Nucleus accumbens (tissue), 56 donors: ENCODE results near the gene MED25.

ENCODE experiments used
- DNase-seq, 56 donors: peaks; one replicate each; lab custom pipeline; 2025; lab: John Stamatoyannopoulos, UW

The MED25 gene

GRCh38 chr19:49795615-49796014, 22.5 kb upstream of the MED25 start:
- DNase-seq = no peak

DNA sequence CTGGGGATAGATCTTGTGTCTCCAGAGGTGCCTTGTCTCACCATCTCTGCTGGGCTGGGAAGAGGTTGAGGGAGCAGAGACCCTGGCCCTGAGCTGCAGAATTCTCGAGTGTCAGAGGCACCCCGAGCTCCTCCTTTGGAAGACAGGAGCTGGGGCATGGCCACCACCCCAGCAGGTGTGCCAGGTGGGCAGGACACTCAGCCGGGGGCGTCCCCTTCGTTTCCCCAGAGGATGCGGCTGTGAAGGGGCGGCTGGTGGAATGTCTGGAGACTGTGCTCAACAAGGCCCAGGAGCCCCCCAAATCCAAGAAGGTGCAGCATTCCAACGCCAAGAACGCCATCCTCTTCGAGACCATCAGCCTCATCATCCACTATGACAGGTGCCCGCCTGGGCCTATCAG, 19.5 kb upstream of the MED25 start:
- DNase-seq = no peak

- DNase-seq = no peak
Observed at GRCh38 chr19:49799271-49799797, 18.8 kb upstream of the MED25 start.

DNA sequence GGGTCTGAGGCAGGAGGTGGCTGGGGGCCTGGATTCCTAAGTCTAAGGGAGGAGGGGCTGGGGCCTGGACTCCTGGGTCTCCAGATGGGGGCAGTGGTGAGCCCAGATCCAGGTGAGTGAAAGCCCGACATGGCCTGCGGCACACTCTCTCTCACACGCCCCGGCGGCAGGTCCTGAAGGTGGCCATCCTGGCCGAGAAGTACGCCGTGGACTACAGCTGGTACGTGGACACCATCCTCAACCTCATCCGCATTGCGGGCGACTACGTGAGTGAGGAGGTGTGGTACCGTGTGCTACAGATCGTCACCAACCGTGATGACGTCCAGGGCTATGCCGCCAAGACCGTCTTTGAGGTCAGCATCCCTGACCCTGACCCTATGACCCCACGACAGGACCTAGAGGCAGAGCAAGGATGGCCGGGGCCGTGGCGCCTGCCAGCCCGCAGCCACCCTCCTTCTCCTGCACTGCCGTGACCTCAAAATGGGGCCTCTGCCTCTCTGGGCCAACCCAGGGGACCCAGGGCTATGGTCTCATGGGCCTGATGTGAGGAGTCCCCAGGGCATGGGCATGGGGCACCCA, 18.2 kb upstream of the MED25 start:
- peak in 1 of 56 donors; percentile 13 for DNase-seq

DNA sequence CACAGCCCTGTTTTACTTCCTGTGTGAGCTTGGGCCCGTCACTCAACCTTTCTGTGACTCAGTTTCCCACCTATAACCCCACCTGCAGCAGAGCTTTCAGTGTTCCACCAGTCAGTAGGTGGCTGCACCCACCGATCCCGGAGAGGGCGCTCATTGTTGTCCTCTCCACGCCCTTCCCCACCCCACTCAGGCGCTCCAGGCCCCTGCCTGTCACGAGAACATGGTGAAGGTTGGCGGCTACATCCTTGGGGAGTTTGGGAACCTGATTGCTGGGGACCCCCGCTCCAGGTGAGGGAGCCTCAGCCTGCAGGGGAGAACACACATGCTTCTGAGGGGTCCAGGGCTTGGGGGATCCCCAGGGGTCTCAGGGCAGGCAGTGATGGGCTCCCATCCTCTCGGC, 17.3 kb upstream of the MED25 start:
- no peak for DNase-seq

DNA sequence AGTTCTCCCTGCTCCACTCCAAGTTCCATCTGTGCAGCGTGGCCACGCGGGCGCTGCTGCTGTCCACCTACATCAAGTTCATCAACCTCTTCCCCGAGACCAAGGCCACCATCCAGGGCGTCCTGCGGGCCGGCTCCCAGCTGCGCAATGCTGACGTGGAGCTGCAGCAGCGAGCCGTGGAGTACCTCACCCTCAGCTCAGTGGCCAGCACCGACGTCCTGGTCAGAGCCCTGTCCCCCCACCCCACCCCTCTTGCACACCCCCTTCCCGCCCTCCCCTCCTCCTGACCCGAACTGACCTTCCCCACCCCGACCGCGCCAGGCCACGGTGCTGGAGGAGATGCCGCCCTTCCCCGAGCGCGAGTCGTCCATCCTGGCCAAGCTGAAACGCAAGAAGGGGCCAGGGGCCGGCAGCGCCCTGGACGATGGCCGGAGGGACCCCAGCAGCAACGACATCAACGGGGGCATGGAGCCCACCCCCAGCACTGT, 16.6 kb upstream of the MED25 start:
- DNase-seq = no peak

- DNase-seq = peak; percentile 29 to 96 (median 84)
Observed at GRCh38 chr19:49801966-49802661, 16.0 kb upstream of the MED25 start.

- no peak for DNase-seq
Observed at GRCh38 chr19:49802836-49803528, 15.1 kb upstream of the MED25 start.

GRCh38 chr19:49803529-49803856, 14.6 kb upstream of the MED25 start:
- DNase-seq = no peak

GRCh38 chr19:49805822-49806619, 12.1 kb upstream of the MED25 start:
- no peak for DNase-seq

DNA sequence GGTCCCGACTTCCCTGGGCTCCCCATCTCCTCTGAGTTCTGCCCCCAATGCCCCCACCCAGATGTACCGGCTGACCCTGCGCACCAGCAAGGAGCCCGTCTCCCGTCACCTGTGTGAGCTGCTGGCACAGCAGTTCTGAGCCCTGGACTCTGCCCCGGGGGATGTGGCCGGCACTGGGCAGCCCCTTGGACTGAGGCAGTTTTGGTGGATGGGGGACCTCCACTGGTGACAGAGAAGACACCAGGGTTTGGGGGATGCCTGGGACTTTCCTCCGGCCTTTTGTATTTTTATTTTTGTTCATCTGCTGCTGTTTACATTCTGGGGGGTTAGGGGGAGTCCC, 11.5 kb upstream of the MED25 start:
- no peak for DNase-seq

- no peak for DNase-seq
Observed at GRCh38 chr19:49807058-49807903, 10.8 kb upstream of the MED25 start.

DNA sequence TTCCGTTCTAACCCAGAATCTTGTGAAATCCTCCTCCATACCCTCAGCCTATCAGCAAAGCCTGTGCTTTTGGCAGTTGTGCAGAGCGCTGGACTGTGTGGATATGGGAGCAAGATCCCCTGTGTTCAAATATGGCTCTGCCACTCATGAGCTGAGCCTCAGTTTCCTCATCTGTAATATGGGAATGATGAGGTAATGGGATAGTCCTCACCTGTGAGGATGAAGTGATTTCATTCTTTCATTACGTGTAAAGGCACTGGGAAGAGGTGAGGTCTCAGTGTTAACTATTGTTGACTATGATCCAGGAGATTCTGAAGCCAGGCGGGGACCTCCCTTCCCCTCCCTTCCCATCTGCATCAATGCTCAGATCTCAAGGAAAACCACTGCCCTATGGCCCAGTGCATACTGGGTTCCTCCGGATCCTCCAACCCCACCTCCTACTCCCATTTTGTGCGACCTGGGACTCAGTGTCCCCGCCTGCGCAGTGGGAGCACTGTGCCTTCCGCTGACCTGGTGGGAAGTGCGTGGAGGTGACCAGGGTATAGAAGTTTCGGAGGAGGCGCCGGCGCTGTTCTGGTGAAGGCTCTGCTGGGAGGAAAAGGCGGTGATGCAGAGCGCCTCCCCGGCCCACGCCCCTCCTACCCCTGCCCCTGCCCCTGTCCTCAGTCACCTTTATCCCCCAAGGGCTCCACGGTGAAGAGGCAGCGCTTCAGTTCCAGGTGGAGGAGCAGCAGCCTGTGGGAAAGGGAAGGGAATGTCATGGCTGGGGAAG, 10.0 kb upstream of the MED25 start:
- no peak for DNase-seq

GRCh38 chr19:49808711-49809159, 9.4 kb upstream of the MED25 start:
- DNase-seq = peak in 55 of 56 donors; percentile 19 to 95 (median 75)

DNA sequence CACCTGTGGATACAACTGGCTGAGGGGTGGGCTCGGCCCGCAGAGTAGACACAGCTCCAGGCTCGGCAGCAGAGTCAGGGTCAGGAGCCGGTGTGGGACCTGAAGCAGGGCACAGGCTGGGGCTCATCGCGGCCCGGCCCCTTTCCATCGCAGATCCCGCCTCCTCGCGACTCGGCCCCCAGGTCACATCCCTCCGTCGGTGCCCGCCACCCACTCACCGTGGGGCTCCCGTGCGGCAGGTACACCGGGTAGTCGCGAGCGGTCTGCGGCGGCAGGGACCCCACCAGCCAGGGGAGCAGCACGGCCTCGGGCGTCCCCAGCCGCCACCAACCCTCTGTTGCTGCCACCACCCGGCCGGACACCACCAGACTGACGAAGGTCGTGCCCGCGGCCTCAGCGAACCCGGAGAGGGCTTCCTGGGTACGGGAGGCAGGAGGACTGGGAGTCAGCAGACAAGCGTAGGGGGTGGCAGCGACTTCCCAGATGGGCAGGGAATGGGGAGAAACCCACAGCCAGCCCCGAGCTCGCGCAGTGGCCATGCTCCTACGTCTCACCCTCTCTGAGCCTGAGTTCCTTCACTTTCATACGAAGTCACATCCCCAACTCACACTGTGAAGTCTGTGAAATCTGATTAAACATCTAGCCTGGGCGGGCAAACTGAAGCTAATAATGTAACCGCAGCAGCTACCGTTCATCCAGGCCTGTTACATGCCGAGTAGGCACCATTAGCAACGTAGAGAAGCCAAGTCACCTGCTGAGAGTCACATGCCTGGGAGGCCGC, 8.7 kb upstream of the MED25 start:
- peak in 43 of 56 donors; percentile 8 to 67 (median 43) for DNase-seq

GRCh38 chr19:49809941-49810389, 8.1 kb upstream of the MED25 start:
- DNase-seq = peak in 1 of 56 donors; percentile 33

DNA sequence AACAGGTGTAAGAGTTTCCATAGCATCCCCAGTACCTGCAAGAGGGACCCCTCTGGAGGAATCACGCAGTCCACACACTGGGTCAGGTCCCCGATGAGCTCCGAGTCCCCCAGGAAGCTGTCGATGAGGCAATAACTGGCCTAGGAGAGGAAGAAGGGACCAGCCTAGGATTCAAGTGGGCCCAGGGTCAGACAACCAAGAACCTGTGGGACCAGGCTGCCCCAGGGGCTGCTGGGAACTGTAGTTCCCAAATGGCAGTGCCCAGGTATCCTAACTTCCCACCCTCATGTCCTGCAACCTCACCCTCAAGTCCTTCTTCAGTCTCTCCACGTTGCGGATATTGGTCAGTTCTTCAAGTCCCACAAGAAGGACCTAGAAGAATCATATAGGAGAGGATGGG, 6.8 kb upstream of the MED25 start:
- DNase-seq = no peak

- DNase-seq = peak in 4 of 56 donors; percentile 31 to 40 (median 34)
Observed at GRCh38 chr19:49812452-49812996, 5.6 kb upstream of the MED25 start.
